NAMALWA (cell line): Measurements from ENCODE around the gene NOC4L.

Experiments
- DNase-seq: peaks from one replicate; pipeline ENCODE4 v3.0.0-alpha.2; 2015; ENCODE audit warnings: low spot score

Gene NOC4L

GRCh38 chr12:132170094-132170636, 25.9 kb downstream of the NOC4L start:
- no peak for DNase-seq

DNA sequence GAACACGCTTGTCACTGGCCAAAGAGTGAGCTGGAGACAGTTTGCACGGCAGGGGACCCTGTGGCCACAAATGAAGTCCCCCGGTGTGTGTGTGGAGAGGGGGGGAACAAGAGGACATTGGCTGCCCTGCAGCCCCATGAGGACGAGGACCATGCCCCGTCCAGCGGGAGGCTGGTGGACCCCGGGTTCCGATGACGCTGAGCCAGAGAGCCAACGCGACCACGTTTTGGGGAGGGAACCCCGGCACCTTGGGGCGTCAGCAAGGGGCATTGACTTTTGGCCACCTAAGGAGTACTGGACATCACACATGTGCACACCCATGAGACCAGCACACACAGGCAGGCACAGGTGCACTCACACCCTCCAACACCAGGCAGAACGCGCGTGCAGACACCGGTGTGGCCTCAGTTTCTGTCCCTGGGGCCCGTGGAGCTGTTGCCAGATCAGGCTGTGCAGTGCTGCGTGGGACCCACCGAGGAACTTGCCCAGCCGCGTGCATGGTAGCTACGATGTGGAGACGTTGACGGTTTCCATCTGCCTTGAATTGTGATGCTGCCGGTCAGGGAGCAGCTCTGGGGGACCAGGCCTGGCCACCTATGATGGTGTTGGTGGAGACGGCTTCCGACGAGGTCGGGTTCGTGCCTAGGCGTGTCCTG, 26.5 kb downstream of the NOC4L start:
- no peak for DNase-seq

GRCh38 chr12:132171293-132171967, 27.2 kb downstream of the NOC4L start:
- no peak for DNase-seq

- DNase-seq = no peak
Measured at GRCh38 chr12:132171968-132172521, 27.8 kb downstream of the NOC4L start.

DNA sequence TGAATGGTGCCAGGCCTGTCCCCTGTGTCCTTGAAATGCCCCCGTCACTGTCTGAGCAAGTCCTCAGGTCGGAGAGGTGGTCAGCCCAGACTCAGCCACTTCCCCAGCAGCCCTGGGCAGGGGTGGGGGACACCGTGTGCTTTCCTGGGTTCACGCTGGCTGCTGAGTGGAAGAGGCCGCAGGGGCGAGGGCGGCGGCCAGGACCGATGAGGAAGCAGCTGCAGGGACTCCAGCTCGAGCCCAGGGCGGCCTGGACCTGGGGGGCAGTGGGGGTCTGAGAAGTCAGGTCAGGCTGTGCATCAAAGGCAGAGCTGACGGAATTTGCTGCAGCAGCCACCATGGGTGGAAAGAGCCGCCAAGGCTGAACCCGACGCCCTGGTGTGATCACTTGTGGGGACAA, 28.4 kb downstream of the NOC4L start:
- DNase-seq = no peak

DNA sequence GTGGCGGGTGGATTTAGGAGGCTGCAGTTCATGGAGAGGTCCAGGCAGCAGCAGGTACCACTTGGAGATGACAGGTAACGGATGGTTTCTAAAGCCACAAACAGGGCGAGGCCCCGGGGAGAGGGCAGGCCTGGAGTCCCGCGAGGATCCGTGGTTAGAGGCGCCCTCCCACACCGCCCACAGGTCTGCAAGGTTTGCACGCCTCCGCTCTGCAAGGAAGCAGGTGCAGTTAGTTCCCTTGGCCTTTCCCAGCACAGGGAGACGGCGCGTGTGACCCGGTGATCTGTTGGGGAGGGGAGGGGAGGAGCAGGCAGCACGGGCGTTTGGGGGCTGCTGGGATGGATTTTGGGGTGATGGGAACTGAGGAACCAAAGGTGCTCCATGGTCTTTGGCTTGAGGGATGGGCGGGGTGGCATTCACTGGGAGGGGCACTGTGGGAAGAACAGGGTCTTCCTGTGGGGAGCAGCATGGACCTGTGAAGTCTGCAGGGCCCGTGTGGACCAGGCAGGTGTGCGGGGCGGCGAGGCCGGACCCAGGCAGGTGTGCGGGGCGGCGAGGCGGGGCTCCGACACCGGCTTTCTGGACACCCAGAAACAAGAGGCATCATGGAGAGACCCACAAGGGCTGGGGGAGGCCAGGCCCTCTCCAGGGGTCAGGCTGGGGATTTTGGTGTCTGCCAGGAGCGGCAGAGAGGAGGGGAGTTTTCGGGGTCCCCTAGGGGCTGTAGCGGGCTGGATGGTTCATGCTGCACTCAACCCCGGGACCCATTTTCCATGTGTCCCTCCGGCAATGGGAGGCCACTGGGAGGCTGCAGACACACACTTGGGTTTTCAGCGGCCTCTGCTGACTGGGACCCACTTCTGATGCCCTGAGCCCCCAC, 29.1 kb downstream of the NOC4L start:
- no peak for DNase-seq

DNA sequence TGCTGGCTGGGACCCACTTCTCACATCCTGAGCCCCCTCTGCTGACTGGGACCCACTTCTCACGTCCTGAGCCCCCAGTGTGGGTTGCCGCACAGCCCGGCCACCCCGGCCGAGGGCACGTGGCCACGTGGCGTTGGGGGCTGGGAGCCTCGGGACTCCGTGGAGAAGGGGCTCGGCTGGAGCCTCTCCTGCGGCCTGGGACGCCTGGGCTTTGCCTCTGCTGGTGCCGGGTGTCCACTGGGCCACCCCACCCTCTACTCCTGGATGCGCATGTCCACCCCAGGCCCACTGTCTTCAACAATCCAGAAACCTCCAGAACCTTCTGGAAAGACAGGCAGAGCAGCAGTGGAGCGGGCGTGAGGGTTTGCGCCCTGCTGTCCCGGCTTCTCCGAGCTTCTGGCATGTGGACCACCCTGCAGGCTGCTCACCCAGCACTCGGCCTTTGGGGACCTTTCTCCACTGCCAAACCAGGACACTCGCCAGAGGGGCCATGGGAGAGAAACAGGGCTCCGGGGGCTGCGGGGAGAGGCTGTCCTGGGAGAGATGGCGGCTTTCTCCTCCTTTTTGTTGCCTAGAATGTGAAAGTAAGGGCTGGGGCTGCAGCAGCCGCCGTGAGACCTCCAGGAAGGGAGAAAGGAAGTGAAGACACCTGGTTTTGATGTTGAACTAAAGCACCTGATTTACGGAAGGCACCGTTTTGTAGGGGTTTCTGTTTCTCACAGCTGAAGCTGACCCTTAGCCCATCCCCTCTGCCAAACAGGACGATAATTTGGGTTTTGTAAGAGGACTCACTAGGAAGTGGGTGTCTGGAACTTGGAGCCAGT, 30.0 kb downstream of the NOC4L start:
- DNase-seq = no peak

DNA sequence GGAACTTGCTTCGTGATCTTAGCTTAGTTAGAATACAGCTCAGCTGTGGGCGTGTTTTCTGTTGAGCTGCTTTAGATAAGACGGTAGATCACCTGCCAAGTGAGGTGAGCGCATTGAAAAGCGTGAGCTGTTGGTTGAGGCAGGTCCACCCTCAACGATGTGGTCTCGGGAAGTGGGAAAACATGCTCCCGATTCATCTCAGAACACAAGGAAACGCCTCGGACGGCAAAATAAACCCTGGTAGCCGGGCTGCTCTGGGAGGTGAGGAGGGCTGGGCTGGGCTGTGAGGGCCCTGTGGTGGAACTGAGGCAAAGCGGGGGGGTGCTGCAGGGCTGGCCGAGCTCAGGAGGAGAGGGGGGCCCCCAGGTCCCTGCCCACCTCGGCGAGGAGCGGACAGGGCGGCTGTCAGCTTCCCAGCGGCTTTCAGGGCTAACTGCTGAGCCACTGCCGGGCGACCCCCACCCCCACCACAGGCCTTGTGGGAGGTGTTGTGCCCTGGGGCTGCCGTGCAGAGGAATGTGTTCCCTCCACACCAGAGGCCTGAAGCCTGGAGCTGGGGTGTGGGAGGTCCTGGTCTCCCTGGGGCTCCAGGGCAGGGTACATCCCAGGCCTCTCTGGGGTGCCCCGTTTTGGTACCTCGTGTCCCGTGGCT, 30.7 kb downstream of the NOC4L start:
- DNase-seq = no peak

GRCh38 chr12:132175496-132176384, 31.5 kb downstream of the NOC4L start:
- no peak for DNase-seq

GRCh38 chr12:132176385-132176919, 32.2 kb downstream of the NOC4L start:
- no peak for DNase-seq

GRCh38 chr12:132176920-132177551, 32.8 kb downstream of the NOC4L start:
- no peak for DNase-seq

- no peak for DNase-seq
Measured at GRCh38 chr12:132178316-132178715, 34.1 kb downstream of the NOC4L start.

- no peak for DNase-seq
Measured at GRCh38 chr12:132178801-132179401, 34.6 kb downstream of the NOC4L start.

DNA sequence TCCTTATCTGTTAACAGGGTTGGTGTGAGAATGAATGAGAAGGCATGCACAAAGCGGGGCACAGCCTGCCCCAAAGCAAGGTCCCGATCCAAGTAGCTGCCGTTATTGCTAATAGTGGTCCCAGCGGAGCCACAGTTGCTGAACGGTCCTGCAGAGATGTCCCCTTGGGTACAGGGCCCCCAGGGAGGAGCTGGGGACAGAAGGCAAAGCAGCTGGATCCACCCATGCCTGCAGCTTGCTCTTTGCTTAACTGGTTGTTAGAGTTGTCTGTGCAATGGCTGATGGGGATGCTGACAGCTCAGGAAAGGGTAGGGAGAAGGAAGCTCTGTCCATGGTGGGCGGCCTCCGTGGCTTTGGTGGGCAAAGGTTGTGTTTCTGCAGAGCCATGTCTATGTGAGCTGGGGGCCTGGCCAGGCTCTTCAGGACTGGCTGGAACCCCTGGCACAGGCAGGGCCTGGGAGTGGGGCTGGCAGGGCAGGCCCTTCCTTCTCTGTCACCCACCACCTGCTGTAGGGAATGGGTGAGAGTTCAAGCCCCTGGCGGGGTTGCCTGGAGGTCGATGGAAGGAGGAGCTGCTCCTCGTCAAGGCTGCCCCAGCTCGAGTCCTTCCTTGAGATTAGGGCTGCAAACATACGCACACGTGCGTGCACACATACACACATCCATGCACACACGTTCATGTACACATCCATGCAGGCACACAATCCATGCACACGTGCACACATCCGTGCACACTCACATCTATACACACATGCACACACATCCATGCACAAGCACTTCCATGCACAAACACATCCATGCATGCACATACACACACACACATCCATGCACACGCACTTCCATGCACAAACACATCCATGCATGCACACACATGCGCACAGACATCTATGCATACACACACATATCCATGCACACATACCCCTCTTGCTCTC, 35.4 kb downstream of the NOC4L start:
- DNase-seq = no peak

DNA sequence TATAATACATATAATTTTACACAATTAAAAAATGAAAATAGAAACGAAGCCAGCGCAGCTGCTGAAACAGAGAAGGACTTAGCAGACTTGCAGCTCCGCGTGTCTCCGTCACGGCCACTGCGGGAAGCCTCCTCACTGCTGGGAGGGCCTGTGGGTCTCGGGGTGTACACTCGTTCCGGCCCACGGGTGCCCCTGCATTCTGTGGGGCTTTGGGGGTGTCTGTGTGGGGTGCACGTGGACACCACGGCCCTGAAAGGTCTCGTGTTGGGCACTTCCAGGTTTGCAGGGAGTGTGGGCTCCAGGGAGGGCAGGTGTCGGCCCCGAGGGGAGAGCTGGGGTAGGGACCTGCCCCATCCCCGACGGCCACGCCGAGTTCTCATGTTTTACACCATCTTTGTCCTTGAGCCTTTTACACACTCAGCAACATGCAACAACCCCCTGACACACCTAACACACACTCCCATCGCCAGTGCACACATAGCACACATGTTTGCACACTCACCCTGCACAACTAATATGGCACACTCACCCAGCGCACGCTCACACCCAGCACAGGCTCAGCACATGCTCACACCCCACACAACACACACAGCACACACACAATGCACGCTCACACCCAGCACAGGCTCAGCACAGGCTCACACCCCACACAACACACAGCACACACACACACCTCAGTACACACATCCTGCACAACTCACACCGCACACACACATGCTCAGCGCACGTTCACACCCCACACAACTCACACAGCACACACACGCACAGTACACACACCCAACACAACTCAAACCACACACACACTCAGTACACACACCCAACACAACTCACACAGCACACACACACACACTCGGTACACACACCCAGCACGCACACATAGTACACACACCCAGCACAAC, 36.6 kb downstream of the NOC4L start:
- no peak for DNase-seq

DNA sequence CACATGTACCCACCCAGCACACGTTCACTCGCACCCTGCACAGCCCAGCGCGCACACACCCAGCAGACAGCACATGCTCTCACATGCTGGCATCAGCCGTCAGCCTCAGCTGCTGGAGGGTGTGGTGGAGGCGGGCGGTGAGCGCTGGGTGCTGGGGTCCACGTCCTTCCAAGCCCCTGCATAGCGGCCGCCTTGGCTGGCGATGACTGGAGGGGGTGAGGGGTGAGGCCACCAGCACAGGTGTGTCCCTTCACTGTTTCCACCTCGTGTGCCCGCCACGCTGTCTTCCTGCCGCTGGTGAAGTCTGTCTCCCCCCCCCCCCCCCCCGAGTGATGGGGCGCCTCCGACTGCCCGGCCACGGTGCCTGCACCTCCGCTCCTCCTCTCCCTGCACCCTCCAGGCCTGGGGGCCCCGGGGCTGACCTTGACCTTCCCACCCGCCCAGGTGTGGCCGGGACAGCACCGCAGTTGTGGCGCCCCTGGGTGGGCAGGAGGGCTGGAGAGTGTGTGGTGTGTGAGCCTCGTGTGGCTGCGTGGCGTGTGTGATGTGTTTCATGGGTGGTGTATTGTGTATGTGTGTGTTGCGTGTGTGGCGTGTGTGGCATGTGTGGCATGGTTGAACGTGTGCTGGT, 37.4 kb downstream of the NOC4L start:
- no peak for DNase-seq
